Lung microvascular endothelial cell (primary cell): Measurements from ENCODE around the gene RGS16. TPM values are rescaled to one million over a fixed set of nuclear protein-coding genes. Genes with fewer than 3 reads are reported as not detected.

Experiments used
- DNase-seq, 2 donors: peaks; one replicate each; pipeline versions ENCODE4 v3.0.0 to v3.0.0-alpha.2; 2010; ENCODE audit warnings: low read depth in 2 of 2
- total RNA-seq: library from RNA; depleted of rRNA; stranded (reverse); fragments of >200 nt; gene quantifications from 2 replicates; pipeline ENCODE4 v1.2.1, GENCODE V29; 2014

RGS16 gene
- total RNA-seq, 1 donor from 2014 or later: 1.4 TPM

- DNase-seq: no peak
Observed at GRCh38 chr1:182584746-182585145, 19.4 kb downstream of the RGS16 start.

DNA sequence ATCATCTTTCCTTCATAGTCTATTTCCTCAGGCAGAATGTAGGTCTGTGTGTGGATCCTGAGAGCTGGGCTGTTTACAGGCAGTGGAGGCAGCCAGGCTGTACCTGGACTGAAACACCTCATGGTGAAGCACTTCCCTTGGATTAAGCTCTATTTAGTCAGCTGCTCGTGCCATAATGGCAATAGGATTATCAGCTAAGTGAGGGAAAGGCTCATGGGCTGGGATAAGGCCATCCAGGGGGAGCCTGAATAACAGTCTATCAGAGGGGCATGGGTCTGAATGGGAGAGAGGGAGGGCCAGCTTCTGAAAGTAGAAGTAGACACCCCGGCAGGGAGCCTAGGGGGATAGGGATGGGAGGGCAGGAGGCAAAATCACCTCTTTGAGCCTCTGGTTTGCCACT is 23.5 kb downstream of the RGS16 start:
- no peak for DNase-seq

- DNase-seq: no peak
Observed at GRCh38 chr1:182575540-182576149, 28.5 kb downstream of the RGS16 start.

GRCh38 chr1:182574156-182574555 is 30.0 kb downstream of the RGS16 start:
- no peak for DNase-seq

DNA sequence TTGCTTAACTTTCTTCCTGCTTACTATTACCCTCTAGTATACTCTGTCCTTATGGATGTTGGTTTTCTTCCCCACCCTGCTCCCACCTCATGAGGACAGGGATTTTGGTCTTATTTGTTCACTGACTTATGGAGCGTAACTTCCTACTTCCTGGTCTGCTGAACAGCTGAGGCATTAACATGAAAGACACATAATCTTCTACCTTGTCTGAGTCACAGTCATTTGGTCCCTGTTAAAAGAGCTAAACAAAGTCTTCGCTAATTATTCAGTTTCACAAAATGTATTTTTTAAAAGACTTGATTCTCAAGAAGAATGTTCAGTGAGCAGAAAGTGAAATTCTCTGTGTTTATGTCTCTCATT is 33.6 kb downstream of the RGS16 start:
- no peak for DNase-seq

- no peak for DNase-seq
Observed at GRCh38 chr1:182569939-182570610, 34.1 kb downstream of the RGS16 start.

- no peak for DNase-seq
Observed at GRCh38 chr1:182568647-182569284, 35.4 kb downstream of the RGS16 start.

GRCh38 chr1:182567629-182568028 is 36.6 kb downstream of the RGS16 start:
- DNase-seq: no peak

DNA sequence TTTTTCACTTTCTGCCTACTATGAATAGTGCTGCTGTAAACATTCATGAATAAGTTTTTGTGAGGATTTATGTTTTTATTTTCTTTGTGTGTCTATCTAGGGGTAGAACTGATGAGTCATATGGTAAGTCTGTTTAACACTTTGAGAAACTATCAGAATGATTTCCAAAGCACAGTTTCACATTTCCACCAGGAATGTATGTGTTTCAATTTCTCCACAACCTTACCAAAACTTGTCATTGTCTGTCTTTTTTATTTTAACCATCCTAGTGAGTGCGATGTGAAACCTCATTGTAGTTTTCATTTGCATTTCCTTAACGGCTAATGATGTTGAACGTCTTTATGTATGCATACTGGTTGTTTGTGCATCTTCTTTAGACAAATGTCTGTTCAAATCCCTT is 38.7 kb downstream of the RGS16 start:
- no peak for DNase-seq

DNA sequence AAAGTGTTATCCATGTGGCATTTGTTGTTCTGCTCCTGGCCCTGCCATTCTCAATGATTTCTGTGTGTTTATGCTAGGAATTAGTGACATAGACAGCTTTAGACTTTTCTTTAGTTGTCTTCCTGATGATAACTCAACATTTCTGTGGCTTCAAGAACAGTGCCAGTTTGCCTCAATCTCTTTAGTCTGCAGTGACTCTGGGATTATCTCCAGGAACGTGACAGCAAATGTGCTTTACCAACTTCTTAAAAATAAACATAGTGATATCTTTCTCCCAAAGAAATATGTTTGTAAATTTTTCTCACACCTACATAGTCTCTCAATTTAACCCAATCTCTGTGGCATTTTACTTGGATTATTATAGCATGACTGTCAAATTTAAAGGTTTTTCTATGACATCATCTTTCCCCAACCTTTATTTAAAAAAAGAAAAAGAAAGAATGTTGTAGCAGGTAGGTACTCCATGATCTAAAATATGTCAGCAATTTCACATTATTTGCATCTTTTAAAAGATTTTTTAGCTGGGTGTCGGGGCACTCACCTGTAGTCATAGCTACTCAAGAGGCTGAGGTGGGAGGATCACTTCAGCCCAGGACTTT is 39.7 kb downstream of the RGS16 start:
- DNase-seq: no peak

GRCh38 chr1:182563095-182563494 is 41.1 kb downstream of the RGS16 start:
- DNase-seq: no peak

GRCh38 chr1:182561456-182561855 is 42.7 kb downstream of the RGS16 start:
- no peak for DNase-seq

DNA sequence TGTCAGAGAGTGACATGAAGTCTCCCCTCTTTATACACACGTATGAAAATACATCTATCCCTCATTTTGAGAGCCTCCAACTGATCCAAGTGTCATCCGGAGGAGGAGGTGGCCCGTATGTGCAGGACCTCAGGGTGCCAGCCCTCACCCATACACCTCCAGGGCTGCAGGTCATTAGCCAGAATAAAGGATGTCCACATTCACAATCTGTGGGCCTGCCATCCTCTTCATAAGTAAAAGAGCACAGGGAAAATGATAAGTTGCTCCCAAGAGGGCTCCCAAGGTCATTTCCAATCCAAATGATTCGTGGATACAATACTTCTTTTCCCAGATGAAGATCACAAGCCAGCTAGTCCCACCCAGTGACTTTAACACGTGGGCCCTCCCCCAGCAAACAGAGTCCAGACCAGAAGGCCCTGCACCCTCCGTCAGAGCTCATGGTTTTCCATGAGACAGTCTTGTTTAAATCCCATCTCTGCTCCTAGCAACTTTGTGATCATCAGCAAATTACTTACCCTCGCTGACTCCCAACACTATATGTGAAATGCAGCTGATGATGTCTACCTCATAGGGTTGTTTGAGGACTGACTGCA is 43.7 kb downstream of the RGS16 start:
- no peak for DNase-seq

GRCh38 chr1:182556279-182556678 is 47.9 kb downstream of the RGS16 start:
- no peak for DNase-seq

GRCh38 chr1:182555493-182555892 is 48.7 kb downstream of the RGS16 start:
- DNase-seq: no peak

- no peak for DNase-seq
Observed at GRCh38 chr1:182552527-182552926, 51.7 kb downstream of the RGS16 start.

GRCh38 chr1:182549811-182550210 is 54.4 kb downstream of the RGS16 start:
- DNase-seq: no peak

GRCh38 chr1:182549346-182549745 is 54.8 kb downstream of the RGS16 start:
- DNase-seq: no peak
